Mesenteric fat pad (tissue), 1 donor: ENCODE data around the gene CAPZA2. TPM values are rescaled to one million over a fixed set of nuclear protein-coding genes. Genes with fewer than 3 reads are reported as not detected.
"Not testable (repeated sequence)": the region's sequence is repeated elsewhere in the genome, so short reads cannot be mapped to it uniquely, and the experiment has no call there.

Experiments
- DNase-seq: peaks from one replicate; pipeline ENCODE4 v3.0.0-alpha.2; 2020; ENCODE audit warnings: low spot score
- total RNA-seq: library from RNA; stranded (reverse); fragmentation: NEBNext Ultra II Directional; extraction: Animal tissue kit (Norgen Biotek cat#: 25700); gene quantifications from one replicate; pipeline ENCODE4 v1.2.1, GENCODE V29; 2021
- donor health status: DM: yes; HTN: yes; CAD: no.

Gene CAPZA2
- total RNA-seq, 1 donor from 2014 or later, result 246 TPM

DNA sequence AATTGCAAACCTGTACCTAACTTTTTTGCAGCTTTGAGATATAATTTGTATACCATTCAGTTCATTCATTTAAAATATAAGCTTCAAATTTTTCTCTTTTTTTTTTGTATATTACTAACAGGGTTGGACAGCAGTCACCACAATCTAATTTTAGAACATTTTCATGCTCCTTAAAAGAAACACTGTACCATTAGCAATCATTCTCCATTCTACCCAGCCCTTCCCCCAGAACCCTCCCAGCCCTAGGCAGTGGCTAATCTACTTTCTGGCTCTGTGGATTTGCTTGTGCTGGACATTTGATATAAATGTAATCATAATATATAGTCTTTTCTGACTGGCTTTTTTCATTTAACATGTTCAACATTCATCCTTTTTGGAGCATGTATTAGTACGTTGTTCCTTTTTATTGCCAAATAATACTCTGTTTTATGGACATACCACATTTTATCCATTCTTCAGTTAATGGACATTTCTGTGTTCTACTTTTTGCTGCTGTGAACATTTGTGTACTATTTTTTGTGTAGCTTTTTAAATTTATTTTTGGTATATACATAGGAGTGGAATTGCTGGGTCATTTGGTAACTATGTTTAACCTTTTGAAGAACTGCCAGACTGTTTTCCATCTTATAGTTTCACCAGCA, 50.0 kb downstream of the CAPZA2 start:
- no peak for DNase-seq

DNA sequence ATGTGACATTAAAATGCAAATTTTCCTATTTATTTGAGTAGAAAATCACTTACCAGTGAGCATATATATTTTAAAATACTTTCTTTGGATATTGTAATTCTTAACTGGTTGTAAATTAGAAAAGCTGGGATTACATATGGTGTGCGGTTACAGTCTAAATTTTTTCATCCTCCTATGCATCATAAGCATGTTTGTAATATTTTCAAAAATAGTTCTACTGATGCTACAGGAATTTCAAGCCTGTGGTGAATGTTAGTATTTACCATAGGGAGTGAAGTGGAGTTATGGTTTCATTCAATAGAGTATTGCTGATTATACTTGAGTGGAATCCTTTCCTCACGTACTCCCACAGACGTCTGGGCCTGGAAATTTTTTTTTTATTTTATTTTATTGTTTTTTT, 56.3 kb downstream of the CAPZA2 start:
- DNase-seq, result no peak

DNA sequence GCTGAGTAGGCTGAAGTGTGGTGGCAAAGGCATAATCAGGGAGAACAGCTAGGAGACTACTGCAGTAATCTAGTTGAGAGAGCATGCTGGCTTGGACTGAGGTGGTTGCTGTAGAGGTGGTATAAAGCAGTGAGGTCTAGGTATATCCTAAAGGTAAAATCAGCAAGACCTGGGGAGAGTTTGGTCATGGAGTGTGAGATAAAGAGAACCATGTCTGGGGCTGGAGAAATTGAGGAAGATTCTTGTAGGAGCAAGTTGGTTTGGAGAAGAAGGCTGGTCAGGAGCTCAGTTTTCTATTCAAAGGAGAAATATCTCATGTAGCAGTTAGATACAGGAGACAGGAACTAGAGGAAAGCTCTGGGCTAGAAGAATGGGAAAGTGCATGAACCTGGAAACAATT, 58.0 kb downstream of the CAPZA2 start:
- DNase-seq, result no peak

- no peak for DNase-seq
Observed at GRCh38 chr7:116922545-116922944, 60.2 kb downstream of the CAPZA2 start.

DNA sequence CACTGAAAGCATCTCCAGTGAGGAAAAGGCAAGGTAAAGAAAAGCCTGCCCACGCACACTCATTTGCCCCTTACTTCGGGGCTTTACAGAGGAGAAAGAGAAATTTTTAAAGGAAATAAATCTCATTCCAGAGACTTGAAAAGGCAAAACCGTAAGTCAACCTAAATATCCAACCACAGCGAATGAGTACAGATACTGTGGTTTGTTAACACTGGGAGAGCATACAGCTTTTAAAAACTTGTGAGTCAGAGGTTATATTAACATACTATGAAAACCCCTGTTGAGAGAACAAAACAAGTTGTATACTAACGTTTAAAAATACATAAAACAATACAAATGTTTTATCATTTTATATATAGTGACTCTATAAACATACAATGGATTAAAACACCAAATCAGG, 62.4 kb downstream of the CAPZA2 start:
- no peak for DNase-seq

- DNase-seq, result no peak
Observed at GRCh38 chr7:116929021-116929420, 66.6 kb downstream of the CAPZA2 start.

GRCh38 chr7:116929914-116930913, 67.8 kb downstream of the CAPZA2 start:
- peak; percentile 92 for DNase-seq

DNA sequence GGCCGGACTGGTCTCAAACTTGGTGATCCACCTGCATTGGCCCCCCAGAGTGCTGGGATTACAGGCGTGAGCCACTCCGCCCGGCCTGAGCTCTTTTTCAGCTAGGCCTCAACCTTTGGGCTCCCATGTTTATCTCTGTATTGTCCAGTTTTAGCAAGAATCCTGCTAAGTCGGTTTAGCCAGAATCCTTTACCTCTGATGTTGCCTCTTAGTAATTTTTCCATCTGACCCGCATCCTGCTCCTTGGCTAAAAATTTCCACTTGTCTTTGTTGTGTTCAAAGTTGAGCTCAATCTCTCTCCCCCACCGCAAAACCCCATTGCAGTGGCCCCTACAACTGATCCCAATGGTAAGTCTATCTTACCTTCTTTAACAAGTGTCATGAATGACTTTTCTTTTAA, 70.2 kb downstream of the CAPZA2 start:
- no peak for DNase-seq

DNA sequence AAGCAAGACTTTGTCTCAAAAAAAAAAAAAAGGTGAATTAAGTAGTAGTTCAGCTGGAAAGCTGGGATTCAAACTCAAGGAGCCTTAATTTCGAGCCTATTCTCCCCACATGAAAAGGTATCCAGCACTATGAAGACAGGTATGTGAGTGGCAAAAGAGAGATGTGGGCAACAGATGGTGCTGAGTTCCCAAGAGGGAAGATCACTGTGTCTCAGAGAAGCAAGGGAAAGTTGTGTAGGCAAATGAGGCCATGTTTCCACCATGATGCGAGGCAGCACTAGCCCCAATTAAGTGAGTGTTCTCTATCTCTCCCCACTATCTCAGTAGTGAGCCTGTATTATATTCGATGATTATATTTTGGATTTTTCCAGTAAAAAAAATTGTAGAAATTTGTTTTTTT, 71.1 kb downstream of the CAPZA2 start:
- no peak for DNase-seq

DNA sequence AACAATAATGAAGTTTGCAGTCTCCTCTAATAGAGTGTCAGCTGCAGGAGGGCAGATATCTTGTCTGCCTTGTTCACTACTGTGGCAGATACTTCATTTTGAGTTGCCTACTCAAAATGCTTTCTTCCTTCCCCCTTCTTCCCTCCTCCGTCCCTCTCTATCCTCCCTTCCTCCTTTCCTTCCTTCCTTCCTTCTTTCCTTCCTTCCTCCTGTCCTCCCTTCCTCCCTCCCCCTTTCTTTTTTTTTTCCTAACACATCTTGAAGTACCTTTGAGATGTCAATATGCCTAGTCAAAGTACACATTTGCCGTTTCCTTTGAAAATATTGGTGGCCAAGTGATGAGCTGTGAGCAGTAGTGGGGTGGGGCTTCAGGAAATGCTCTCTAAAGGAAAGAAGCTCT, 72.2 kb downstream of the CAPZA2 start:
- DNase-seq, result no peak

DNA sequence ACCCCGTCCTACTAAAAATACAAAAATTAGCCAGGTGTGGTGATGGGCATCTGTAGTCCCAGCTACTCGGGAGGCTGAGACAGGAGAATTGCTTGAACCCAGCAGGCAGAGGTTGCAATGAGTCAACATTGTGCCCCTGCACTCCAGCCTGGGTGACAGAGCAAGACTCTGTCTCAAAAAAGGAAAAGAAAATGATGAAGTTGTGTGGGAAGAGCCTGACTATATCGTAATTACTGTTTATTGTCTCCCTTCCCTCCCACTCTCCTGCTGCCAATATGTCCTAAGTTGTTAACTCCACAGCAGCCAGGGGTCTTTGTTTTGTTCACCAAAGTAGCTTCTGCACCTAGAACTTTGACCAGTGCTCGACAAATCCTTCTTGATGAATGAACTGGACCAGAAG, 74.5 kb downstream of the CAPZA2 start:
- DNase-seq, result not testable (repeated sequence)

DNA sequence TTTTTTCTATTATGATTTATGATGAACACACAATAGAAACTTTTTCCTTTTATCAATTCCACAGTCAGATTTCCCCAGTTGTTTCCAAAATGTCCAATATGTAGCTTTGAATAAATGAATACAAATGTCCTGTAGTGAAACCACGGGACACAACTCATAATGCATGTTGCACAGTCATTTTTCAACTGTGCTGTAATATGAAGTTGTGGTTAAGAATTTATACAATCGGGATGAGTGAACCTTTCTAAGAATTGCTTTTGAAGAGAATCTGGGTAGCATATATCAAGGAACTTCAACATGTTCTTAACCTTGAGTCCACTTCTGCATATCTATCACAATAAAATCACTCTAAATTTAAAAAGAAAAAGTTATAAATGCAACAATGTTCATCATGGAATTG, 76.3 kb downstream of the CAPZA2 start:
- no peak for DNase-seq

DNA sequence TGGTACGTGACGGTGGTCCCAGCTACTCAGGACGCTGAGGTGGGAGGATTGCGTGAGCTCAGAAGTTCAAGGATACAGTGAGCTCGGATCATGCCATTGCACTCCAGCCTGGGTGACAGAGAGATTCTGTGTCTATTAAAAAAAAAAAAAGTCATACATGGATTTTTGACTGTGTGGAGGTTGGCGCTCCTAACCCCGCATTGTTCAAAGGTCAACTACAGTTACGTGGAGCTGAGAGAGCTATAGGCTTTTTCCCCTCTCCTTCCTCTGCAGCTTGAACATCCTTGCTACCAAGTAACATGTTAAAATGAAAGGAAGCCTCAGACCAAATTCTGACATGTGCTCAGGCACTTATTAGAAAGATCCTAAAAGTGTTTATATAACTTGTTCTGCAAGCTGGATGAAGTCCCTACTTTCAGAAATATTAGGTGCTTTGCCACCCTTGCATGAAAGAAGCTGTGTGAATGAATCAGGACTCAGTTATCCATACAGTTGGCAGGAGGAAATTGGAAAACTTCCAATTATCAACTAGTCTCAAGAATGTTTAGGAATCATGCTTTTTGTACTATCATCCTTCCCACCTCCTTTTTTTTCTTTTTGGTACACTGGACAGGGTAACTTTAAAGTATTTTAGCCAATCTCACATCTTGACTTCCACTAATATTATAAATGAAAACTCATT, 78.4 kb downstream of the CAPZA2 start:
- no peak for DNase-seq

DNA sequence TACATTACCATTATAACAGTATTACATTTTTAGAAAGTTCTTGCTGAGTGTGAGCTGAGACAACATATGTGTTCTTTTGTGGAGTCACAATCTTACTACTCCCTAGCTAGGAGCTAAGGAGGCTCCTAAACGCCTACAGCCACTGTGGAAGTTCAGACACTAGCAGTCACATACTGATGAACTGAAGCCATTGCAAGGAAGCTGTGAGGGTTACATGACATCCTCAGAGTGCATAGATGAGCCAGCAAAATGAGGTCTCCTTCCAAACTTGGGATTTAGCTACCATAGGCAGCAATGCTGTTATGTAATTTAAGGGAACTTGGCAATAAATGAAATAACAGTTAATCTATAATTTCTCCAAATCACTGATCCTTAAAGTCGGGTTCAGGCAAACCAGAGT, 80.1 kb downstream of the CAPZA2 start:
- no peak for DNase-seq

- no peak for DNase-seq
Observed at GRCh38 chr7:116948934-116949333, 86.5 kb downstream of the CAPZA2 start.

GRCh38 chr7:116949941-116950801, 87.8 kb downstream of the CAPZA2 start:
- no peak for DNase-seq

DNA sequence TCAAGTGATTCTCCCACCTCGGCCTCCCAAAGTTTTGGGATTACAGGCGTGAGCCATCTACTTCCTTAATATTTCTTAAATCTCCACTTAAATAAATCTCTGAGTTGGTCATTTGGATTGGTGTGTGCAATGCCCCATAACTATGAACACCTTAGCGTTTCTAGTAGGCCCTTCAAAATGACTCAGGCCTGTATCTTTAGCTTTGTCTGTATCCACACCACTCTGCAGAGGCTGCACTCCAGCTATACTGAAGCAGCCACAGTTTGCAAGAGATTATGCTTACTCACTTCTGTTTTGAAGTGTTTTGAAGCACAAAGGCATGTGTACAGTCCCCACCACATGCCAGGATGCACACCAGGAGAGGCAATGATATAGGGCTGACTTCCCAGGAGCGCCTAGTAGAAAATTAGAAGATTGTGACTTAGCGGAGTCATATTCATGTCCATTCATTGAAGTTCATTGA, 88.5 kb downstream of the CAPZA2 start:
- no peak for DNase-seq

GRCh38 chr7:116951366-116952292, 89.2 kb downstream of the CAPZA2 start:
- DNase-seq, result no peak

DNA sequence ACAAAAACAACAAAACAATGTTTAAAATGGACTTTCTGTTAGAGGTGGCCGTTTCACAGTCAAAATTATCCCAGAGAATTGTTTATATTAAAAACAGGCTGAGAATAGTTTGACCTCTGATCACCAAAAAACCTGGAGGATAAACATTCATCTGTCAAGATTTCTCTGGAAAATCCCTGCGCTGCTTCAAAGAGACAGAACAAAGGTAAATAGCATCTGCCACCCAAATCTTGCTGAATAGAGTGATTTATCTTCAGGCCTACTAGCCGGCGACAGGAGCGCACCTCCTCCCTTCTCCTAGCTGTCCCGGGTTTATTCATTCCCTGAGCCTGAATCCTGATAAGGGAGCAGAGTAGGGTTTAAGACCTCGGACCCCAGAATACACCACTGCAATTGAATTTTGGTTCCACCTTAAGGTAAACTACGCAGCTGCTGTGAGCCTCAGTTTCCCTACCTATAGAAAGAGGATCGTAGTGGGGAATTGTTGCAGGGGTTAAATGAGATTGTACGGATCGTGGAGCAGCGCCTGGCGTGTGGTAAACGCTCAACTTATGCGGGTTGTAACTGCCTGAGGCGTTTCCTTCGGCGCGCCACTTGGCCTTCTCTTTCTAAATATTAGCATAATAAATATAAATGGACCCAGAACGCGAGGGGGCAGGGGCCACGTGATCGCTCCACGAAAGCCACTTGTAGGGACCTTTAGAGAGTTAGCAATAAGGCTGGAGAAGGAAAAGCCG, 90.4 kb downstream of the CAPZA2 start:
- no peak for DNase-seq
